Fibroblast of mammary gland (primary cell): ENCODE measurements around the gene TRIM67.

ENCODE experiments used
- DNase-seq: peaks from one replicate; pipeline ENCODE4 v3.0.0-alpha.2; 2010; ENCODE audit warnings: low read depth
- H3K4me3 ChIP-seq: 2 replicates; pipeline ENCODE4 v1.5.1; 2011; ENCODE audit warnings: low read depth, mild to moderate bottlenecking, low read length, moderate library complexity; ENCODE audit not compliant: control insufficient read depth
- CTCF ChIP-seq: conservative IDR thresholded peaks from 2 replicates; pipeline ENCODE4 v1.5.1; 2011; ENCODE audit warnings: low read depth, low read length, inconsistent platforms; ENCODE audit not compliant: control insufficient read depth, insufficient read depth

Gene TRIM67

GRCh38 chr1:231162970-231163829 is 1.3 kb downstream of the TRIM67 start:
- no peak for DNase-seq
- no peak overlapping the region for H3K4me3 ChIP-seq
- TF ChIP-seq CTCF: no peak

DNA sequence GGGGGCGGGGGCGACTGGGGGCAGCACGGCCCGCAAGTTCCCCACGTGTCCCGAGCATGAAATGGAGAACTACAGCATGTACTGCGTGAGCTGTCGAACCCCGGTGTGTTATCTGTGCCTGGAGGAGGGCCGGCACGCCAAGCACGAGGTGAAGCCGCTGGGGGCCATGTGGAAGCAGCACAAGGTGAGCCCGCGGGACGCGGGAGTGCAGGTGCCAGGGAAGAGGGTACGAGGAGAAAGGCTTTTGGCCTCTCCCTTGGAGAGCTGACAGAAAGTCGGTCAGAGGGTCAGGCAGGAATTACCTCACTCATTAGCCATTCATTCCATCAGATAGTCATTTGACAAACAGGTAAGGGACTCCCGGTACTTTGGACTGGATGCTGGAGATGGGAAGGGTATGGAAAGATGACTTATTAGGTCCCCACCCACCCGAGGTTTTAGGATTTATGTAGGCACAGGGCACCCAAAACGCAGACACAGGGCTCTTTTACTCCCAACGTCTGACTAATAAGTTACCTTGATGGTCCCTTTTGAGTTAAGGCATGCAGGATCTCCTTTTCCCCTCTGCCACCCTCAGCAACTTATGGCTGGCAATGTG is 2.1 kb downstream of the TRIM67 start:
- no peak overlapping the region for H3K4me3 ChIP-seq
- DNase-seq: no peak
- TF ChIP-seq CTCF: no peak

GRCh38 chr1:231165371-231165770 is 3.5 kb downstream of the TRIM67 start:
- H3K4me3 ChIP-seq: no peak overlapping the region
- peak; percentile 11 for DNase-seq
- TF ChIP-seq CTCF: no peak

DNA sequence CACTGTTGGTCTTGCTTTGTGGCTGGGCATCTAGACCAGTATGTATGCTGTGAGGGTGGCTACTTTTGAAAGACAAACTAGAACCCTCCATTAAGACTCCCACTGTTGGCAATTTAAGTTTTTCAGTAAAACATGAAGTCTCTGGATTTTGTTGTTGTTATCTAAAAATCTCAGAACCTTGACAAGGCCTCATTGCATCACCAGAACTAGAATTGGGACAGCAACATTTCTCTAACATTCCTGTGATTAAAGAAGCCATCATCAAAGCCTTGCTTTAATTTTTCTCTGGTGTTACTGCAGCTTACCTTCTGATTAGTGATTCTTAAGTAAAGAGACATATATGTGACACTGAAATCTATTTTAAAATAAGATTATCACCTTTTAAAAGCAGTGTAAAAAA is 4.5 kb downstream of the TRIM67 start:
- H3K4me3 ChIP-seq: no peak overlapping the region
- TF ChIP-seq CTCF: no peak
- DNase-seq: no peak

DNA sequence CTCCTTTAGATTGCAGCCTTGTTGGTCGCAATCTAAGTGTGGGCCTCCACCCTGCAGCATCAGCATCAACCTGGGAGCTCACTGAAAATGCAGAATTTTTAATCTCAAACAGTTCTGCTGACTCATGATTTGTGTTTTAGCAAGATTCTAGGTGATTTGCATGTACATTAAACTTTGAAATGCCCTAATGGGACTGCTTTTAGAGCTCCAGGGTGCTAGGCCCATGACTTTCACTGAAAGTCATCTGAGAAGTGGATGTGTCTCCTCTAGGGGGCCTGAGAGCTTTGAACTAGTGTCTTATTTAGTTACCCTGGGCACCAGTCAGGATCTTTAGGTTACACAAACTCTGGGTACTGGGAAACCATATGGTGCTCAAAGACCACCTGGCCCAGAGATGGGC is 9.0 kb downstream of the TRIM67 start:
- H3K4me3 ChIP-seq: no peak overlapping the region
- TF ChIP-seq CTCF: peak; percentile 12
- DNase-seq: no peak

GRCh38 chr1:231171623-231172197 is 9.9 kb downstream of the TRIM67 start:
- peak; percentile 8 for DNase-seq
- TF ChIP-seq CTCF: no peak
- no peak overlapping the region for H3K4me3 ChIP-seq
